Muscle of leg (tissue), 11 donors: ENCODE measurements around the gene ZKSCAN1. TPM values are rescaled to one million over a fixed set of nuclear protein-coding genes. Genes with fewer than 3 reads are reported as not detected.
"Not testable (repeated sequence)": the region's sequence is repeated elsewhere in the genome, so short reads cannot be mapped to it uniquely, and the experiment has no call there.

ENCODE experiments used
- DNase-seq: peaks from one replicate; pipeline ENCODE4 v3.0.0; 2013
- H3K27ac ChIP-seq: one replicate; pipeline ENCODE4 v1.5.1; 2013; ENCODE audit warnings: mild to moderate bottlenecking, low read length, control low read depth
- H3K27me3 ChIP-seq: one replicate; pipeline ENCODE4 v1.6.1; 2013; ENCODE audit warnings: low read length; ENCODE audit not compliant: control insufficient read depth, insufficient read depth
- H3K36me3 ChIP-seq: one replicate; pipeline ENCODE4 v1.6.1; 2013; ENCODE audit warnings: low read length; ENCODE audit not compliant: control insufficient read depth, insufficient read depth
- H3K4me1 ChIP-seq: one replicate; pipeline ENCODE4 v1.6.1; 2013; ENCODE audit warnings: low read length; ENCODE audit not compliant: control insufficient read depth, insufficient read depth
- H3K4me3 ChIP-seq: one replicate; pipeline ENCODE4 v1.5.1; 2013; ENCODE audit warnings: low read length, control low read depth
- H3K9me3 ChIP-seq: replicated peaks from 2 replicates; pipeline ENCODE4 v1.6.1; 2013; ENCODE audit warnings: low read depth, low read length; ENCODE audit not compliant: control insufficient read depth
- WGBS: methylation state at CpG from one replicate; pipeline ENCODE4 v1.1.5; 2013; ENCODE audit warnings: missing lambda C conversion rate; ENCODE audit not compliant: insufficient coverage; 5-methylcytosine and 5-hydroxymethylcytosine counted together
- polyA plus RNA-seq, 8 donors: library from polyadenylated mRNA; unstranded; fragments of 120-200 nt; gene quantifications; one replicate each; pipeline versions ENCODE4 v1.2.1 to v1.2.3, GENCODE V29; 2013; ENCODE audit warnings: inconsistent platforms in 1 of 8, low replicate concordance in 1 of 8; ENCODE audit not compliant: insufficient read length in 8 of 8, insufficient read depth in 1 of 8
- total RNA-seq: library from RNA; stranded (reverse); fragments of 120-200 nt; gene quantifications from one replicate; pipeline ENCODE4 v1.2.4, GENCODE V29; 2013

The ZKSCAN1 gene
- total and polyA plus RNA-seq, 9 donors = 20.6 to 48.2 (median 28.0) TPM

GRCh38 chr7:100012385-100013327 is 2.7 kb upstream of the ZKSCAN1 start:
- not testable (repeated sequence) for H3K9me3 ChIP-seq, H3K4me1 ChIP-seq, DNase-seq, H3K27ac ChIP-seq, H3K36me3 ChIP-seq, H3K27me3 ChIP-seq, H3K4me3 ChIP-seq
- 97% methylated on average over 6 of the region's 14 CpGs for WGBS

GRCh38 chr7:100013328-100013676 is 2.1 kb upstream of the ZKSCAN1 start:
- H3K4me3 ChIP-seq = no peak overlapping the region
- no peaks in the 10 kb centered on the region for H3K9me3 ChIP-seq
- peaks cover 7% of the 10 kb centered on the region for H3K4me1 ChIP-seq
- peaks cover 2% of the 10 kb centered on the region for H3K36me3 ChIP-seq
- WGBS = 80% methylated on average over 1 of the region's 3 CpGs
- no peak overlapping the region for H3K27ac ChIP-seq
- H3K27me3 ChIP-seq = no peaks in the 10 kb centered on the region
- DNase-seq = no peak

GRCh38 chr7:100016215-100016901 is 962 bp downstream of the ZKSCAN1 start:
- Histone ChIP-seq H3K4me3 (peak overlapping the region; percentile 100), H3K27ac (peak overlapping the region; percentile 94), H3K36me3 (peaks cover 4% of the 10 kb centered on the region), H3K27me3 (no peaks in the 10 kb centered on the region), H3K9me3 (no peaks in the 10 kb centered on the region), H3K4me1 (peaks cover 9% of the 10 kb centered on the region)
- peak; percentile 32 for DNase-seq
- 0% methylated on average over 1 of the region's 11 CpGs for WGBS

GRCh38 chr7:100017300-100017699 is 1.9 kb downstream of the ZKSCAN1 start:
- Histone ChIP-seq H3K4me1 (peaks cover 9% of the 10 kb centered on the region), H3K4me3 (no peak overlapping the region), H3K36me3 (peaks cover 9% of the 10 kb centered on the region), H3K27me3 (no peaks in the 10 kb centered on the region), H3K9me3 (no peaks in the 10 kb centered on the region), H3K27ac (no peak overlapping the region)
- WGBS = 82% methylated on average over 6 of the region's 11 CpGs
- DNase-seq = no peak

- Histone ChIP-seq H3K4me3 (no peak overlapping the region), H3K27me3 (no peaks in the 10 kb centered on the region), H3K27ac (no peak overlapping the region), H3K36me3 (peaks cover 14% of the 10 kb centered on the region), H3K4me1 (peaks cover 9% of the 10 kb centered on the region), H3K9me3 (no peaks in the 10 kb centered on the region)
- DNase-seq = no peak
- whole genome bisulfite sequencing = 100% methylated on average over 2 of the region's 5 CpGs
These were observed 2.5 kb downstream of the ZKSCAN1 start for GRCh38 chr7:100017875-100018274.

GRCh38 chr7:100019908-100020307 is 4.5 kb downstream of the ZKSCAN1 start:
- H3K4me1 ChIP-seq = peaks cover 9% of the 10 kb centered on the region
- H3K4me3 ChIP-seq = no peak overlapping the region

GRCh38 chr7:100021297-100021696 is 5.9 kb downstream of the ZKSCAN1 start:
- no peaks in the 10 kb centered on the region for H3K27me3 ChIP-seq
- H3K4me3 ChIP-seq = no peak overlapping the region
- WGBS = 81% methylated on average over 3 of the region's 3 CpGs
- H3K9me3 ChIP-seq = no peaks in the 10 kb centered on the region
- peak overlapping the region; percentile 29 for H3K27ac ChIP-seq
- DNase-seq = peak; percentile 36
- peaks cover 6% of the 10 kb centered on the region for H3K4me1 ChIP-seq
- H3K36me3 ChIP-seq = peaks cover 37% of the 10 kb centered on the region

More at GRCh38 chr7:100019908-100020307, 4.5 kb downstream of the ZKSCAN1 start:
- H3K27me3 ChIP-seq = no peaks in the 10 kb centered on the region
- 77% methylated on average over 4 of the region's 7 CpGs for WGBS
- no peak for DNase-seq
- no peak overlapping the region for H3K27ac ChIP-seq
- H3K36me3 ChIP-seq = peaks cover 31% of the 10 kb centered on the region
- no peaks in the 10 kb centered on the region for H3K9me3 ChIP-seq

- WGBS = 84% methylated on average over 3 of the region's 5 CpGs
- no peaks in the 10 kb centered on the region for H3K27me3 ChIP-seq
- peaks cover 46% of the 10 kb centered on the region for H3K36me3 ChIP-seq
- no peak overlapping the region for H3K4me3 ChIP-seq
- H3K9me3 ChIP-seq = no peaks in the 10 kb centered on the region
- H3K27ac ChIP-seq = no peak overlapping the region
- peaks cover 2% of the 10 kb centered on the region for H3K4me1 ChIP-seq
- DNase-seq = no peak
These were observed 7.2 kb downstream of the ZKSCAN1 start for GRCh38 chr7:100022621-100023020.

- no peaks in the 10 kb centered on the region for H3K27me3 ChIP-seq
- DNase-seq = no peak
- H3K4me3 ChIP-seq = no peak overlapping the region
- no peak overlapping the region for H3K27ac ChIP-seq
- peaks cover 2% of the 10 kb centered on the region for H3K4me1 ChIP-seq
- no peaks in the 10 kb centered on the region for H3K9me3 ChIP-seq
- 91% methylated on average over 10 of the region's 12 CpGs for WGBS
- peaks cover 46% of the 10 kb centered on the region for H3K36me3 ChIP-seq
These were observed 8.1 kb downstream of the ZKSCAN1 start for GRCh38 chr7:100023526-100023925.

- no peaks in the 10 kb centered on the region for H3K27me3 ChIP-seq
- H3K27ac ChIP-seq = no peak overlapping the region
- peaks cover 47% of the 10 kb centered on the region for H3K36me3 ChIP-seq
- DNase-seq = no peak
- H3K4me3 ChIP-seq = no peak overlapping the region
- 100% methylated on average over 3 of the region's 12 CpGs for WGBS
- H3K4me1 ChIP-seq = peaks cover 2% of the 10 kb centered on the region
- H3K9me3 ChIP-seq = no peaks in the 10 kb centered on the region
These were observed 8.7 kb downstream of the ZKSCAN1 start for GRCh38 chr7:100024020-100024619.
